Kidney (tissue), 14 donors: ENCODE results near the gene WDR46. TPM values are rescaled to one million over a fixed set of nuclear protein-coding genes. Genes with fewer than 3 reads are reported as not detected.

ENCODE experiments used
- DNase-seq, 5 donors: peaks; one replicate each; pipeline ENCODE4 v3.0.0-alpha.2; 2013 to 2020
- FAIRE-seq: peaks from 2 replicates; lab custom pipeline; 2012; peaks lifted over from hg19 to GRCh38; lab: Jason Lieb, UNC
- H3K27ac ChIP-seq, 2 donors: one replicate each; pipeline ENCODE4 v1.7.0; 2013; ENCODE audit warnings: low read depth in 2 of 2, low read length in 2 of 2, inconsistent platforms in 1 of 2
- H3K27me3 ChIP-seq: one replicate; pipeline ENCODE4 v1.7.1; 2013; ENCODE audit warnings: low read length, inconsistent platforms; ENCODE audit not compliant: control insufficient read depth, insufficient read depth
- H3K36me3 ChIP-seq, 3 donors: one replicate each; pipeline versions ENCODE4 v1.7.0 to v1.7.1; 2013; ENCODE audit warnings: low read length in 3 of 3, control low read depth in 1 of 3, inconsistent platforms in 1 of 3; ENCODE audit not compliant: insufficient read depth in 3 of 3, control insufficient read depth in 2 of 3
- H3K4me1 ChIP-seq, 3 donors: one replicate each; pipeline versions ENCODE4 v1.7.0 to v1.7.1; 2013; ENCODE audit warnings: low read length in 3 of 3, inconsistent platforms in 1 of 3, low read depth in 1 of 3; ENCODE audit not compliant: control insufficient read depth in 2 of 3, insufficient read depth in 2 of 3
- H3K4me3 ChIP-seq, 3 donors: one replicate each; pipeline versions ENCODE4 v1.7.0 to v1.8.1; 2013; ENCODE audit warnings: low read length in 3 of 3, control low read depth in 1 of 3, inconsistent platforms in 1 of 3
- H3K9ac ChIP-seq, 3 donors: one replicate each; pipeline versions ENCODE4 v1.7.0 to v1.7.1; 2013; ENCODE audit warnings: low read length in 3 of 3, control low read depth in 1 of 3, inconsistent platforms in 1 of 3
- H3K9me3 ChIP-seq, 3 donors: one replicate each; pipeline versions ENCODE4 v1.7.0 to v1.7.1; 2013; ENCODE audit warnings: low read length in 3 of 3, control low read depth in 1 of 3, inconsistent platforms in 1 of 3; ENCODE audit not compliant: control insufficient read depth in 2 of 3, insufficient read depth in 1 of 3
- CTCF ChIP-seq: IDR thresholded peaks from 3 replicates; pipeline ENCODE4 v1.5.1; 2012; ENCODE audit warnings: mild to moderate bottlenecking, moderate library complexity, borderline replicate concordance; ENCODE audit not compliant: insufficient read depth; ENCODE audit errors: extremely low read depth
- intact Hi-C: fragments of 100-400 bp; cut with DNase I; formaldehyde crosslinking; loops from one replicate; pipeline ENCODE4 v1.11.1; 2022
- polyA plus RNA-seq: library from polyadenylated mRNA; stranded (reverse); fragments of 350-450 nt; fragmentation: Illumina TruSeq; extraction: RNeasy Lipid Tissue Mini Kit (QIAGEN cat#74804); gene quantifications from one replicate; pipeline ENCODE4 v1.2.3, GENCODE V29; 2014; ENCODE audit warnings: low read depth, low replicate concordance; ENCODE audit not compliant: insufficient read depth
- total RNA-seq: library from RNA; stranded (reverse); fragmentation: NEBNext Ultra II Directional; extraction: Animal tissue kit (Norgen Biotek cat#: 25700); gene quantifications from one replicate; pipeline ENCODE4 v1.2.1, GENCODE V29; 2021
- donor health status: control.
- donor health status: control.
- donor health status: control.
- donor health status: control.
- donor health status: control.
- donor health status: DM: yes; HTN: yes; CAD: no.
- donor health status: Normal renal cell carcinoma (clear cell type).

WDR46 gene
- total and polyA plus RNA-seq, 2 donors from 2014 or later = 40.3 to 46.5 TPM

- Histone ChIP-seq H3K9ac (no peak overlapping the region), H3K36me3 (peaks cover 4 to 19% (median 15%) of the 10 kb centered on the region in 3 donors), H3K27ac (no peak overlapping the region), H3K9me3 (no peaks in the 10 kb centered on the region), H3K4me3 (no peak overlapping the region), H3K27me3 (no peaks in the 10 kb centered on the region), H3K4me1 (peaks cover 0 to 3% (median 0%) of the 10 kb centered on the region in 3 donors)
- intact Hi-C loops = no loop called here
- no peak for TF ChIP-seq CTCF
- FAIRE-seq (no peak), DNase-seq (no peak)
Observed at GRCh38 chr6:33305052-33305451, 16.0 kb upstream of the WDR46 start.

DNA sequence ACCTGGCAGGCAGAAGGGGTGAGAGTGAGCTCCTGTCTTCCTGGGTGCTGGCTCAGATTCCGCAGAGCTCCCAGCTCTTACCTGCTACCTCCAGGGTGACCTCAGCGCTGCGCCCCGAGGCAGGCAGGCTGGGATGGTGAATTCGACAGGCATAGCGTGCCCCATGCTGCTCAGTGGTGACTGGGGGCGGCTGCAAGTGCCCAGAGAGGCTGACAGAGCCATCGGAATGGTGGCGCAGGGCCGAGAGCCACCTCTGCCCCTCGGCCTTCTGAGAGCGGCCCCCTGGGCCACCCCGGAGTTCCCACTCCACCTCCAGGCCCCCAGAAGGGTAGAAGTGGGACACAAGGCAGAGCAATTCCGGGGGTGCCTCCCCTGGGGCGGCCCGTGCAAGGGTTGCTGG is 15.2 kb upstream of the WDR46 start:
- H3K36me3 ChIP-seq = peaks cover 4 to 19% (median 15%) of the 10 kb centered on the region in 3 donors
- no peak for TF ChIP-seq CTCF
- no peaks in the 10 kb centered on the region for H3K9me3 ChIP-seq
- DNase-seq (peak in 1 of 5 donors; percentile 59), FAIRE-seq (no peak)
- H3K4me1 ChIP-seq = peaks cover 0 to 3% (median 0%) of the 10 kb centered on the region in 3 donors
- H3K27ac ChIP-seq = no peak overlapping the region
- H3K9ac ChIP-seq = no peak overlapping the region
- no peaks in the 10 kb centered on the region for H3K27me3 ChIP-seq
- intact Hi-C loops = no loop called here
- no peak overlapping the region for H3K4me3 ChIP-seq

GRCh38 chr6:33301877-33302276 is 12.8 kb upstream of the WDR46 start:
- Histone ChIP-seq H3K27me3 (no peaks in the 10 kb centered on the region), H3K36me3 (peaks cover 4 to 19% (median 15%) of the 10 kb centered on the region in 3 donors), H3K4me3 (no peak overlapping the region), H3K9ac (no peak overlapping the region), H3K27ac (no peak overlapping the region), H3K9me3 (no peaks in the 10 kb centered on the region), H3K4me1 (peaks cover 0 to 11% (median 0%) of the 10 kb centered on the region in 3 donors)
- intact Hi-C loops = no loop called here
- FAIRE-seq (no peak), DNase-seq (peak in 1 of 5 donors; percentile 4)
- TF ChIP-seq CTCF = no peak
